ENCODE results near the gene SLC2A9.

GRCh38 chr4:9938933-9939332 lies 82.4 kb downstream of the SLC2A9 start:
- TF ChIP-seq, protein P1, sequence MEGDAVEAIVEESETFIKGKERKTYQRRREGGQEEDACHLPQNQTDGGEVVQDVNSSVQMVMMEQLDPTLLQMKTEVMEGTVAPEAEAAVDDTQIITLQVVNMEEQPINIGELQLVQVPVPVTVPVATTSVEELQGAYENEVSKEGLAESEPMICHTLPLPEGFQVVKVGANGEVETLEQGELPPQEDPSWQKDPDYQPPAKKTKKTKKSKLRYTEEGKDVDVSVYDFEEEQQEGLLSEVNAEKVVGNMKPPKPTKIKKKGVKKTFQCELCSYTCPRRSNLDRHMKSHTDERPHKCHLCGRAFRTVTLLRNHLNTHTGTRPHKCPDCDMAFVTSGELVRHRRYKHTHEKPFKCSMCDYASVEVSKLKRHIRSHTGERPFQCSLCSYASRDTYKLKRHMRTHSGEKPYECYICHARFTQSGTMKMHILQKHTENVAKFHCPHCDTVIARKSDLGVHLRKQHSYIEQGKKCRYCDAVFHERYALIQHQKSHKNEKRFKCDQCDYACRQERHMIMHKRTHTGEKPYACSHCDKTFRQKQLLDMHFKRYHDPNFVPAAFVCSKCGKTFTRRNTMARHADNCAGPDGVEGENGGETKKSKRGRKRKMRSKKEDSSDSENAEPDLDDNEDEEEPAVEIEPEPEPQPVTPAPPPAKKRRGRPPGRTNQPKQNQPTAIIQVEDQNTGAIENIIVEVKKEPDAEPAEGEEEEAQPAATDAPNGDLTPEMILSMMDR (conservative IDR thresholded peaks at IDR 0.05; ENCODE audit: low read length) = no peak
- no peak for TF ChIP-seq EZH2phosphoT487 (IDR thresholded peaks at IDR 0.05; ENCODE audit: borderline replicate concordance)

All from Loucy (cell line).